Measurements from ENCODE around the gene PTTG2.

DNA sequence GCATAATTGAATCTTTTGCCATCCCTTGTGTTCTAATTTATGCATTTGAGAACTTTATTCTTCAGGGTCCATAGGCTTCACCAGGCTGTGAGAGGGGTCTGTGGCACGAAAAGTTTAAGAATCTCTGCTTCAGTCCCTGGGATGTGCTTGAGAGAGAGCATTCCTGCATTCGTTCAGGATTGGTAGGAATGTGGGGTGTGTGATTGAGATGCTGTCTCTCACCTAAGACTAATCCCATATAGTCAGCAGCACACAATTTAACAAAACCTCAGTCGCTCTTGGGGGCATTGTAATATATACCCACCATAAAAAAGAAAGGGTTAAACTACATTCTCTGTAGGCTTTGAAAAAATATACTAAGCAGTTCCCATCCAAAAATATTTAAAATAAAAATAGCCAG lies 41.7 kb downstream of the PTTG2 start:
- TF ChIP-seq, protein P1, sequence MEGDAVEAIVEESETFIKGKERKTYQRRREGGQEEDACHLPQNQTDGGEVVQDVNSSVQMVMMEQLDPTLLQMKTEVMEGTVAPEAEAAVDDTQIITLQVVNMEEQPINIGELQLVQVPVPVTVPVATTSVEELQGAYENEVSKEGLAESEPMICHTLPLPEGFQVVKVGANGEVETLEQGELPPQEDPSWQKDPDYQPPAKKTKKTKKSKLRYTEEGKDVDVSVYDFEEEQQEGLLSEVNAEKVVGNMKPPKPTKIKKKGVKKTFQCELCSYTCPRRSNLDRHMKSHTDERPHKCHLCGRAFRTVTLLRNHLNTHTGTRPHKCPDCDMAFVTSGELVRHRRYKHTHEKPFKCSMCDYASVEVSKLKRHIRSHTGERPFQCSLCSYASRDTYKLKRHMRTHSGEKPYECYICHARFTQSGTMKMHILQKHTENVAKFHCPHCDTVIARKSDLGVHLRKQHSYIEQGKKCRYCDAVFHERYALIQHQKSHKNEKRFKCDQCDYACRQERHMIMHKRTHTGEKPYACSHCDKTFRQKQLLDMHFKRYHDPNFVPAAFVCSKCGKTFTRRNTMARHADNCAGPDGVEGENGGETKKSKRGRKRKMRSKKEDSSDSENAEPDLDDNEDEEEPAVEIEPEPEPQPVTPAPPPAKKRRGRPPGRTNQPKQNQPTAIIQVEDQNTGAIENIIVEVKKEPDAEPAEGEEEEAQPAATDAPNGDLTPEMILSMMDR (IDR thresholded peaks at IDR 0.05; ENCODE audit: poor library complexity): no peak
- TF ChIP-seq EZH2phosphoT487 (IDR thresholded peaks at IDR 0.05; ENCODE audit: low read depth, severe bottlenecking, unreplicated experiment) (no peak), EZH2 (IDR thresholded peaks at IDR 0.05; ENCODE audit: borderline replicate concordance) (no peak)
